ENCODE results near the gene SLC35B1.

DNA sequence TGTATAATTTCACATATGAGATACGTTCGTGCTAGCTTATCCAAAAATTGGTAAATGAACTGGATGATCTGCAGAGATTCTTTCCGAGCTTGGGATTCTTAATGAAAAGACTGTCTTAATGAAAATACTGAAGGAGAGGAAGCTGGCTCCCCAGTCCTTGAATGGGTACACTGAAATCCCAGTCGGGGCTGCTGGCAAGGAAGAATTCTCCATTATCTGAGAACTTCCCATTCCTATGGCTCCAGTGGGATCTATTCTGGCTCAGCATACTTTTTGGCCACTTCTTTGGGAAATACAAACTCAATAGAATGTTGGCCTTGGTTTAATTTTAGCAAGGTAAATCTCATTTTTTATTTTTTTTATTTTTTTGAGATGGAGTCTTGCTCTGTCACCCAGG, 23.7 kb upstream of the SLC35B1 start:
- TF ChIP-seq CTCF (conservative IDR thresholded peaks at IDR 0.05; ENCODE audit: low read length) (no peak), EZH2phosphoT487 (IDR thresholded peaks at IDR 0.05; ENCODE audit: borderline replicate concordance, low read depth, low read length) (no peak)

Measured in OCI-LY7 (cell line).